ENCODE measurements around the gene SLC51B.
"Not testable (repeated sequence)": the region's sequence is repeated elsewhere in the genome, so short reads cannot be mapped to it uniquely, and the experiment has no call there.

SLC51B gene

GRCh38 chr15:65044724-65045481 lies at the start of gene SLC51B:
Gene SLC51B, plus strand, starts transcription at chr15:65045387. Its CDS starts 4,618 bp downstream, at chr15:65050005.
- no peak for DNase-seq (ENCODE audit: low read depth)

DNA sequence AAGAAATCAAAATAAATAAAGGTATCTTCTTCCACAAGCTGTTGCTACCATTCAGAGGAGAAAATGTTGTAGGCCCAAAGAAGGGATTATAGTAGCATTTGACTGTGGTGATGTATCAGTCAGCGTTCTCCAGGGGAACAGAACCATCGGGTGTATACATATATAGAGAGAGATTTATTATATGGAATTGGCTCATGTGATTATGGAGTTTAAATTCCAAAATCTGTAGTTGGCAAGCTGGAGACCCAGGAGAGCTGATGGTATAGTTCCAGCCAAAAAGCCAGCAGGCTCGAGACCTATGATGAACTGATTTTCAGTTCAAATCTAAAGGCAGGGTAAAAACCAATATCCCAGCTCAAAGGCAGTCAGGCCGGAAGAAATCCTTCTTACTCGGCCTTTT lies 48.1 kb upstream of the SLC51B start:
- no peak for DNase-seq (ENCODE audit: low read depth)

DNA sequence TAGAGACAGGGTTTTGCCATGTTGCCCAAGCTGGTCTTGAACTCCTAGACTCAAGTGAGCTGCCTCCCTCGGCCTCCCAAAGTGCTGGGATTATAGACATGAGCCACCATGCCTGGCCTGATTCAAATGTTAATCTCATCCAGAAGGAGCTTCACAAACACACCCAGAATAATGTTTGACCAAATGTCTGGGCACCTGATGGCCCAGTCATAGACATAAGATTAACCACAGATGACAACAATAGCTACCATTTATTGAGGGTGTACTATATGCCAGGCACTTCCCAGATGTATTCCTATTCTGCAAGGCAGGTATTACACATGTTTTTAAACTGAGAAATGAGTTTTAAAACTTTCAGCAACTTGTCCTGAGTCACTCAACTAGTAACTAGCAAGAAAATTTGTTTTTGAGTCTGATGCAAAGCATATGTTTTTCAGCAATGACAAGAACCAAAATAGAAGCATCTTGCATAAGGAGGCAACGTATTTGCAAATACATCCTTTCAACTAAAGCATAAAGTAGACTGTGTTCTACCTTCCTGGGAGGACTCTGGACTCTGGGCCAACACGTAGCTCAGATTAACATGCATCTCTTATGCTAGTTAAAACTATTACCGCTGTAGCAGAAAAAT lies 47.3 kb upstream of the SLC51B start:
- no peak for DNase-seq (ENCODE audit: low read depth)

DNA sequence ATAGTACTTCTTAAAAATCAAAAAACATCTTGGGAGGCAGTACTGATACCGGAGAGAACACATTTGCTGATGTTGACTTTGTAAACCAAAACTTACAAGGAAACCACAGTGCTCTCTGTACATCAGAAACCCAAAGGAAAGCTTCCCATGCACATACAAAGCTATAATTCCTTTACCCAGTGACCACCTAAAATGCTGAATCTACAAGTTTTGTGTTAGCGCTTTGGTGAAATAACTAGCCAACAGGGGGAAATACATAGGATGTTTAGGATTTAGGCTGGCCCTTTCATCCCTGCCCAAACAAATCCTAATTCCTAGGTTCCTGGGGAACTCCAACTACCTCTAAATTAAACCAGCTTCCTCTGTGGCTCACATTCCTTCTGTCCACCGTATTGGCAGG lies 40.2 kb upstream of the SLC51B start:
- DNase-seq (ENCODE audit: low read depth): no peak

DNA sequence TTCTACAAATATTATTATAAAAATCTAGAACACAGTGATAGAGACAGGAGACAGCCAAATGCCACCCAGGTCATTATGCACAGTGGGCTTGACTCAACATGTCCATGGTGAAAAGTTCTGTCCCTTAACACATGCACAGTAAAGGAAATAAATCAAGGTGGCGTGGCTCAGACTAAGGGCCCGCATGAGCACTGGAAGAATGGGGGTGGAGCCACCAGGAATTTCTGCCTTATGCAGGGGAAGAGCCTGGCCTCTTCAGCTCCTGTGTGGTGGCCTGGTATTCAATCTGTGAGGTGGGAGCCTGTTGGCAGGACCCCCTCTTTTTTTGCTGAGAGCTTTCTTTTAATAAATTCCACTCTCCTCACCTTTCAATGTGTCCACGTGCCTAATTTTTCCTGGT lies 38.3 kb upstream of the SLC51B start:
- DNase-seq (ENCODE audit: low read depth): no peak

- no peak for DNase-seq (ENCODE audit: low read depth)
These were observed 36.2 kb upstream of the SLC51B start for GRCh38 chr15:65008983-65009382.

GRCh38 chr15:65011198-65011597 lies 34.0 kb upstream of the SLC51B start:
- DNase-seq (ENCODE audit: low read depth): not testable (repeated sequence)

GRCh38 chr15:65020419-65020818 lies 24.8 kb upstream of the SLC51B start:
- no peak for DNase-seq (ENCODE audit: low read depth)

DNA sequence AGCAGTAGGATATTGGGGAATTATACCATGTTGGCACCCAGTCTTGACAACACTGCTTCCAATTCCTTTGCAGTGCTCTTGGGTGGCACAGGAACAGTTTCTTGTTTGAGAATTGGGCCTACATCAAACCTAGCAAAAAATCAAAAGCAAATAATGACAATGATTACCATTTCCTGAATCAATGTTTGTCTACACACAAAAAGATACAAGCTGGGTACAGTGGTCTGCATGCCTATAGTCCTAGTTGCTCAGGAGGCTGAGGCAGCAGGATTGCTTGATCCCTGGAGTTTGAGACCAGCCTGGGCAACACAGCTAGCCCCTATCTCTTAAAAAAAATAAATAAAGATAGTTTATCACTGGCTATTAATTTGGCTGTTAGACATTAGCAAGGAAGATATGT lies 23.7 kb upstream of the SLC51B start:
- no peak for DNase-seq (ENCODE audit: low read depth)

DNA sequence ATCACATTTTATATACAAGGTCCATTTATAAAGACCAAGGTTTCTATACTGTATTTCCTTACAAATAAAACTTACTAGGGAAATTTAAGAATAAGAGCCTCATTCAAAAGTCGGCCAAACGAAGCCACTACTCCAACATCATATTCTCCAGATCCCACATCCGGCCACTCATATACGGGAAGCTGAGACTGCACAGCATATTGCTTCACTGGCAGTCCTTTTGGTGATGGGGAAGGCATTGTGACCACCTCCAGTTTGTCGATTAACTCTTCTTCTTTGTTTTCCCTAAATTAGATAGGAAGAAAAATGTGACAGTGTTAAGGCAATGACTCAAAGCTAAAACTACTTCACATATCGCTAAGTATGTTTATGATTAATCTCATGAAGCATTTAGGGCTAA lies 18.4 kb upstream of the SLC51B start:
- no peak for DNase-seq (ENCODE audit: low read depth)

- no peak for DNase-seq (ENCODE audit: low read depth)
These were observed 17.6 kb upstream of the SLC51B start for GRCh38 chr15:65027593-65027992.

DNA sequence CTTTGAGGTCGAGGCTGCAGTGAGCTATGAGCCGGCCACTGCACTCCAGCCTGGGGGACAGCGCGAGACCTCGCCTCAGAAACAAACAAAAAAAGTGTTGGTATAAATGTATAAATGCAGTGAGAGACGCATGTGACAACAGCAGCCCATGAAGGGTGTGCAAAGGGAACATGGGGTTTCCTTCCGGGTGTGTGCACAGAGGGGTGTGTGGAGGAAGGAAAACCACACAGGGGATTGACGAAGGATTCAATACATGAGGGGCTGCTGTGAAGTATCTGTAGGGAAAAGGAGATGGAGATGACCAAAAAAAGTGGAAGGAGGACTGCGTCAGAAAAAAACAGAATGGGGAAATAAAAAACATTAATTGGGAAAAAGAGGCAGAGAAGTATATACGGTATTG lies 16.8 kb upstream of the SLC51B start:
- no peak for DNase-seq (ENCODE audit: low read depth)

DNA sequence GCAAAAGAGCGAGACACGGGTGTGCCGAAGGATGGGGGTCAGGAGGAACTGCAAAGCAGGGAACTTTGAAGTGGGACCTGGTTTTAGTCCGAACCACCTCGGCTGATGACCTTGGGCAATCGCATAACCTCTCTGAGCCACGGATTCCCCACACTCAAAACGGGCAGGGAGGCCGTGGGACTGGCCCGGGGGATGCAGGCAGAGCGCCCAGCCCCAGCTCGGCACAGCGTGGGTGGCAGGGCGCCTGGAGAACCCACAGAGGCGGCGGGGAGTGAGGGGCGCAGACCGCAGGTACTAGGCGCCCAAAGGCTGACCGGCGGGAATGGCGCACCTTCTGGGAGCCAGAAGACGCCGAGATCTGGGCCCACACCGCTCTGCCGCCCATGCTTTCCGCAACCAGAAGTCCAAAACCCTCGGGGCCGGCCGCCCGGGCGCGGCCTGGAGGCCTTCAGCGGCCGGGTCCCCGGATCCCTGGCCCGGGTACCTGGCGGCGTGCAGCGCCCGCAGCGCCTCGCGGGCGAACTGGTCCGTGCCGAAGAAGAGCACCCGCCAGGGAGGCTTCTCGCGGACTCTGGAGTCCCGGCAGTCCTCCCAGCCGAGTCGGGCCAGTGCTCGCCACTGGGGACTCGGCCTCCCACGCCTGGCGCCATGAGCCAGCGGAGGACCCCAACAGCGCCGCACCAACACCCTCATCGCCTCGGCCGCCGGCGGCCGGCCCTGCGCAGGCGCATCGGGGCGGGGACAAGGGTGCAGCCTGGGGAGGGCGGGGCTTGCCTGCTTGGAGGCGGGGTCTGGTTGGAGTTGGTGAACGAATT lies 16.1 kb upstream of the SLC51B start, which contains the start of gene MTFMT:
Gene MTFMT (minus strand): TSS at position 719 of the 815 bp plus-strand sequence. CDS start 26 bp downstream, at position 693.
- DNase-seq (ENCODE audit: low read depth): peak; percentile 86

DNA sequence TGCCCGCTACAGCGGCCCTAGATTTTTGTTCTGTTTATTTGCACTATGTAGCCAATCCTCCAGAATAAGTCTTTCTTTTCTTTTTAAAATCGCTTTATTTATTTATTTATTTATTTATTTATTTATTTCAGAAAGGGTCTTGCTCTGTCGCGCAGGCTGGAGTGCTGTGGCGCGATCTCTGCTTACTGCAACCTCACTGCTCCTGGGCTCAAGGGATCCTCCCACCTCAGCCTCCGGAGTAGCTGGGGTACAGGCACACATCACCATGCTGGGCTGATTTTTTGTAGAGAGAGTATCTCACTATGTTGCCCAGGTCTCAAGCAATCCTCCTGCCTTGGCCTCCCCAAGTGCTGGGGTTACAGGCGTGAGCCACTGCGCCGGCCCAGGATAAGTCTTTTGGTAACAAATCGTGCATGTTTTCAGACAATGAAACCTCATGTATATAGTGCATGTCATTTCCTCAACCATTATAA lies 15.4 kb upstream of the SLC51B start:
- DNase-seq (ENCODE audit: low read depth): no peak

- DNase-seq (ENCODE audit: low read depth): no peak
These were observed 12.2 kb upstream of the SLC51B start for GRCh38 chr15:65032801-65033537.

GRCh38 chr15:65033659-65034269 lies 11.4 kb upstream of the SLC51B start:
- DNase-seq (ENCODE audit: low read depth): no peak

DNA sequence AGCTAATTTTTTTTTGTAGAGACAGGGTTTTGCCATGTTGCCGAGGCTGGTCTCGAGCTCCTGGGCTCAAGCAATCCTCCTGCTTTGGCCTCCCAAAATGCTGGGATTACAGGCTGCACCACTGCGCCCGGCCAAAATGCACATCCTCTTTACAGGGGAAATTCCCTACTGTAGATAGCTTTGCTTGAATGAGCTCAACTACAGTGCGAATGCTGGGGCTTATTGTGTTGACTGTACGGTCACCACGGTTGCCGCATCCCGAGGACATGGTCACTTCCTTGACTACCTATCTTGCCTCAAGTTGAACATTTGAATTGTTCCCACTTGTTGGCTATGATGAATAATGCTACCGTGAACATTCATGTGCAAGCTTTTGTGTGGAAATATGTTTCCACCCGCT lies 10.5 kb upstream of the SLC51B start:
- no peak for DNase-seq (ENCODE audit: low read depth)

GRCh38 chr15:65037309-65037708 lies 7.9 kb upstream of the SLC51B start:
- no peak for DNase-seq (ENCODE audit: low read depth)

- no peak for DNase-seq (ENCODE audit: low read depth)
These were observed 6.8 kb upstream of the SLC51B start for GRCh38 chr15:65038428-65038827.

DNA sequence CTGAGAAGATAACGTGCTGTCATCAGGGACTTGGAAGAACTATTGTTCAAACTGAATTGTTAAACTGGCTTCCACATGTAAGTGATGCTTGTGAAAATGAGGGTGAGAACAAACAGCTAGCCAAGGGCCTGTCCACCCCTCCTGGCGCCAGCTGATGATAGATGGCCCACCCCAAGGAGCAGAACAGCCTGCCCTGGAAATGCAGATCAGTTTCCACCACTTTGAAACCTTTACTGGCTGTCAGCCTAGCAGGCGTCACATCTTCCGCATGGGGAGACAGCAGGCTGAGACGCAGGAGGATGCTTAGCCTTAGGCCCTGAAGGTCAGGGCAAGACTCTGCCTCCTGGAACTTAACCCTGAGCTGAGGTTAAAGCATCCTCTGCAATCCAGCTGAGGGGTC lies 6.4 kb upstream of the SLC51B start:
- DNase-seq (ENCODE audit: low read depth): no peak

- no peak for DNase-seq (ENCODE audit: low read depth)
These were observed 4.7 kb upstream of the SLC51B start for GRCh38 chr15:65040461-65040860.

GRCh38 chr15:65041787-65042186 lies 3.4 kb upstream of the SLC51B start:
- no peak for DNase-seq (ENCODE audit: low read depth)

Data from activated T-helper 1 cell treated with Interleukin-2 at 50 U/mL for 16 hours (primary cell).